GM19468 (cell line): ENCODE results near the gene SUSD5.

ENCODE experiments used
- ATAC-seq: cut with Tn5 transposase; IDR thresholded peaks from one replicate; pipeline ENCODE4 v1.9.1; 2021; ENCODE audit warnings: mild to moderate bottlenecking, moderate library complexity, moderate number of reproducible peaks; ENCODE audit not compliant: unreplicated experiment; ENCODE audit errors: extremely low read depth

SUSD5 gene

DNA sequence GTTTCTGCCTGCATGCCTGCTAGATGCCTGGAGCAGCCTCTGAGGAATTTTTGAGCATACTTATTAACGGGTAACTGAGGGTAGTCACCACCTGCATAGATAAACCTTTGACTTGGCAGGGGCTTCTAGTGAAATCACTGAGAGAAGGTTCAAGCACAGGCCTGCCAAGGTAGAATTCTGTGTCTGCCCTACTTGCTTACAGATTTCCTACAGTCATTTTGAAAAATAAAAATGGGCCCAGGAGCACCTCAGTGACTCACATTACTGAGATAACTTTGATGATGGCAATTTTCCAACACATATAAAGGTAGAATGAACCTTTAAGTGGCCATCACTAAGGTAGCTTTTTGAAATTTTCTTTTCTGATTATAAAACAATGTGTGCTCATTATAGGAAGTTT is 94.0 kb downstream of the SUSD5 start:
- no peak for ATAC-seq

DNA sequence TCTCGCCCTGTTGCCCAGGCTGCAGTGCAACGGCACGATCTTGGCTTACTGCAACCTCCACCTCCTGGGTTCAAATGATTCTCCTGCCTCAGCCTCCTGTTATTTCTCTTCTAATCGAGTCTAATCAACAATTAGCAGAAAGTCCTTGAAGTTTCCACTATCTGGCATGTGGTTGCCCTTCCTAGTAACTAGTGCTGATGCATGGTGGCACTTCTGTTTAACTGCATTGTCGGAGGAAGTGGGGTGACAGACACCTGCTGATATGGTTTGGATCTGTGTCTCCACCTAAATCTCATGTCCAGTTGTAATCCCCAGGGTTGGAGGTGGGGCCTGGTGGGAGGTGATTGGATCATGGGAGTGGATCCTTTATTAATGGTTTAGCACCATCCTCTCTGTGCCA is 95.6 kb downstream of the SUSD5 start:
- ATAC-seq, result no peak

DNA sequence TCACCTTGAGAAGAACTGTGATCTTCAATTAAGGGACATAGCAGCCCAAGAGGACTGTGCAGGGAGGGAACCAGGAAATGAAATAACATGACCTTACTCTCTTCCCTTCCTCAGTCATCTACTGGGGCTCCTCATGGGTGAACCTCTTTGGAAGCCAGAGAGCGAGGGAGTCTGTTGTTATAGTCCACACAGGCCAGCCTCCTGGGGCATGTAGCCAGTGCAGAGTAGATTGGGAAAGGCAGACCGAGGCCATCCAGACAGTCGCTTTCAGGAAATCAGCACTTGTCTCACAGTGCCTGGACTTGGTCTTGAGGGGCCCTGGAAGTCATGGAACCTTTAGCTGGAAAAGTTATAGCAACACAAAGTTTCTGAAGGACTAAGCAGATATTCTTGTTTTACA is 98.7 kb downstream of the SUSD5 start:
- ATAC-seq, result no peak

DNA sequence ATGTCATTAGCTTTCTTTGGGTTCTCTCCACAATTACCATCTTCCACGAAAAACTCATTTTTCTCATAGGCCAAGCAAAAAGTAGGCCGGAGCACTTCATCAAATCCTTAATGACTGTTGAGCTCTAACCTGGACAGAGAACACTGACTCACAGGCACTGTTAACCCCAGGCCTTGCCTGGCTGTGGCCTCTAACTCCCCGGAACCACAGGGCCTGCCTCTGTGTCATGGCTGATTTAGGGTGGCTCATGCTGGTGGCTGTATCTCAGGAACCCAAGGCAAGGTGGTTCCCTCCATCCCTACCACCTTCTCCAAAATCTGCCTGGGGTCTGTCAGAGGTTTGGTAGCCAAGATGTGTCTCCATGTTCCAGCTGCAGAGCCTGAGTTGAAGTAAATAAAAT is 101.1 kb downstream of the SUSD5 start:
- no peak for ATAC-seq

DNA sequence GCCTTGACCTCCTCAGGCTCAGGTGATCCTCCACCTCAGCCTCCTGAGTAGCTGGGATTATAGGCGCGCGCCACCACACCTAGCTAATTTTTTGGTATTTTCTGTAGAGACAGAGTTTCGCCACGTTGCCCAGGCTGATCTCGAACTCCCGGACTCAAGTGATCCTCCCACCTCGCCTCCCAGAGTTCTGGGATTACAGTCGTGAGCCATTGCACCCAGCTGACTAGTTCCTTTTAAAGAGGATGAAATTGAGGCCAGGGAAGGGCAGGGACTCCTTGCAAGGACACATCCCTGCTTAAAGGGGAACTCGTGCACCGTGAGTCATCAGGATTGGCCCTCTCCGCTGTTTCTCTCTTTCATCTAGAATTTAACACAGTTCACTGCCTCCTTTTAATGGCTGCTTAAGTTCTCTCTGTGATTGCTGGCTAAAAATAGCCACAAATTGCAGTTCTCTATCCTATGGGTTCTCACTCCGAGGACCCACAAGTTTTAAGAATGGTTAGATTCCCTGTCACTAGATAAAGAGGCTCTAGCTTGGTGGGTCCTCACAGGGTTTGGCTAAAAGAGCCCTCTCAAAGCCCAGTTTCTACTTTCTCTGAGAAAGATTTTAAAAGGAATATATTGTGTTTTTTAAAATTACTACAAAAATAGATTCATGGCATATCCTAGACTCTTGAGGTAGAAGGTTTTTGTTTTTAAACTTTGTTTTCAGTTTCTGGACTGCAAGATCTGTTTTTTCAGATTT is 103.4 kb downstream of the SUSD5 start:
- ATAC-seq, result no peak

DNA sequence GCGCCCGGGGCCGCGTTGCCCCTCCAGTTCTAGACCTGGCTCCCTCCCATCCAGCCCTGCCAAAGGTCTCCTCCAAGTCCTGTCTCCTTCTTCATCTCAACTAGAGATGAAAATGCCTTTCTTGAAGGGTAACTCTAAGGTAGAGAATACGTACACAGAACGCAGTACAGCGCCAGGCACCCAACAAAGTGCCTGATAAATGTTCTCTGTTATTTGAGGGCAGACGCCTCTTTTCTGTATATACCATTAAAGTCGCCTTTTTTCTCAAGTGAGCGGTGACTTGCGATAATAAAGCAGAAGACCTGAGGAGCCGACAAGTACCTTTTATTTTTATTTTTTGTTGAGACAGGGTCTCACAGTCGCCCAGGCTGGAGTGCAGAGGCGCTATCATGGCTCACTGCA is 104.0 kb downstream of the SUSD5 start:
- no peak for ATAC-seq

DNA sequence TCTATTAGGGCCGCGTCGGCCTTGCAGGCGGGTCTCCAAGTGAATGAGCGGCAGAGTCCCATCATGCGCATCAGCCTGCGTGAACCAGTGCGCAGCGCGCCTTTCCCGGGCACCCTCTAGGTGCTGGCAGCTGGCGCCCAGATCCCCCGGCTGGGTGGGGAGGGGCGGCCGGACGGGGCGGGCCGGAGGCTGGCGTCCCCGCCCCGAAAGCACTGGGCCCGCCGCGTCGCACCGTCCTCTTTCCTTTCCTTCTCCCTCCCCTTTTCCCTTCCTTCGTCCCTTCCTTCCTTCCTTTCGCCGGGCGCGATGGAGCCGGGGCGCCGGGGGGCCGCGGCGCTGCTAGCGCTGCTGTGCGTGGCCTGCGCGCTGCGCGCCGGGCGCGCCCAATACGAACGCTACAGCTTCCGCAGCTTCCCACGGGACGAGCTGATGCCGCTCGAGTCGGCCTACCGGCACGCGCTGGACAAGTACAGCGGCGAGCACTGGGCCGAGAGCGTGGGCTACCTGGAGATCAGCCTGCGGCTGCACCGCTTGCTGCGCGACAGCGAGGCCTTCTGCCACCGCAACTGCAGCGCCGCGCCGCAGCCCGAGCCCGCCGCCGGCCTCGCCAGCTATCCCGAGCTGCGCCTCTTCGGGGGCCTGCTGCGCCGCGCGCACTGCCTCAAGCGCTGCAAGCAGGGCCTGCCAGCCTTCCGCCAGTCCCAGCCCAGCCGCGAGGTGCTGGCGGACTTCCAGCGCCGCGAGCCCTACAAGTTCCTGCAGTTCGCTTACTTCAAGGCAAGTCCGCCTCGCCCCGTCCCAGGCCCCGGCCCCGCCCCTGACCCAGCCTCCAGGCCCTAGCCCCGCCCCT is 104.6 kb downstream of the SUSD5 start, which contains the start of gene CRTAP:
Gene CRTAP (plus strand): TSS at position 243 of the 850 bp plus-strand sequence. CDS start 64 bp downstream, at position 307.
- peak; percentile 69 for ATAC-seq

DNA sequence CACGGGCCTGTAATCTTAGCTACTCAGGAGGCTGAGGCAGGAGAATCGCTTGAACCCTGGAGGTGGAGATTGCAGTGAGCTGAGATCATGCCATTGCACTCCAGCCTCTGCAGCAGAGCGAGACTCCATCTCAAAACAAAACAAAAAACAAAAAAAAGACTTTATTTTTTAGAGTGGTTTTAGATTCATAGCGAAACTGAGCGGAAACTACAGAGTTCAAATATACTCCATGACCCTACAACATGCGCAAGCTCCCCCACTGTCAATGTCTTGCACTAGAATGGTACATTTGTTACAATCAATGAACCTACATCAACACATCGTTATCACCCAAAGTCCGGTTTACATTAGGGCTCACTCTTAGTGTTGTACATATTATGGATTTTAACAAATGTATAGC is 107.0 kb downstream of the SUSD5 start:
- ATAC-seq, result no peak

DNA sequence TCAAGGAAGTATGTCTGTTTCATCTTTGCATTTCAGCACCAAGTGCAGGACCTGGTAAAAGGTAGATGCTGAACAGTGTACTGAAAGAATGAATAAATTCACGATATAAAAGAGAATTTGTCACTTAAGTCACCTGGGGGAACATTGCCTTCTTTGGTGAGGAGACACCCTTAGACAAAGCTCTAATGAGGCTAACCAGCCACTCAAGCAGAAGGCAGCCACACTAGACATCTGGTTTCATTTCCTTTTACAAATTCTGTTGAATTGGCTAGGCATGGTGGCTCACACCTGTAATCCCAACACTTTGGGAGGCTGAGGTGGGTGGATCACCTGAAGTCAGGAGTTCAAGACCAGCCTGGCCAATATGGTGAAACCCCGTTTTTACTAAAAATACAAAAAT is 111.8 kb downstream of the SUSD5 start:
- peak; percentile 25 for ATAC-seq

DNA sequence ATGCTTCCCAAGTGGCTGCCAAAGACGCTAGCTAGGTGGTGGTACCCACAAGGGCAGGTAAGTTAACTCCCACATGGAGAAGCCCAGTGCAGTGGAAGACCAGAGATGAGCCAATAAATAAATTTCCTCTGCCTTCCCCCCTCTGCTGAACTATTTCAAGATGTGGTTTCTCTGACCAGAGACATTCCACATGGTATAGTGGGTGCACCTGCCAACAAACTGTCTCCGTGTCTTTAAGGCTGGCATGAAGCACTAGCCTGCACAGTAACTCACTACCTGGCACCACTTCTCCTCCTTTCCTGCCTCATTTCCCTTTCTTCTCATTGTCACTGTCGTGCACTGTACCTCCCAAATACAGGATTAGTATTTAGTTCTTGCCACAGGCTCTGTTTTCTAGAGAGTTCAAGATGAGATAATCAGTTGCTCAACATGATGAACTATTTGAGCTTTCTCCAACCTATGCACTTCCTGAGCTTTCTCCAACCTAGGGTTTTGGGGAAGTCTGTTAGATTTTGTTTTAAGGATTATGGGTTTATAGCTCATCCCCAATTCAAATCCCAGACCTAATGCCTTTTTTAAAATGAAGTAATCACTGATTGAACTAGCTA is 113.2 kb downstream of the SUSD5 start:
- ATAC-seq, result no peak

DNA sequence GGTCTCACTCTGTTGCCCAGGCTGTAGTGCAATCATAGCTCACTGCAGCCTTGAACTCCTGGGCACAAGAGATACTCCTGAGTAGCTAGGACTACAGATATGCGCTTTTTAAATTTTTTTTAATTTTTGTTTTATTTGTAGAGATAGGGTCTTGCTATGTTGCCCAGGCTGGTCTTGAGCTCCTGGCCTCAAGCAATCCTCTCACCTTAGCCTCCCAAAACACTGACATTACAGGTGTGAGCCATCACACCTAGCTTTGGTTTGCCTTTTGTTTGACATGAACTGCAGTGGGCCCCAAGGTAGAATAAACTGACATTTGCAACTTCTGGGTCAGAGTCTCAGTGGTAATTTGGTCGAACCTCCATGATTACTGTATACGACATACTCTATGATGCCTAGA is 113.8 kb downstream of the SUSD5 start:
- no peak for ATAC-seq

DNA sequence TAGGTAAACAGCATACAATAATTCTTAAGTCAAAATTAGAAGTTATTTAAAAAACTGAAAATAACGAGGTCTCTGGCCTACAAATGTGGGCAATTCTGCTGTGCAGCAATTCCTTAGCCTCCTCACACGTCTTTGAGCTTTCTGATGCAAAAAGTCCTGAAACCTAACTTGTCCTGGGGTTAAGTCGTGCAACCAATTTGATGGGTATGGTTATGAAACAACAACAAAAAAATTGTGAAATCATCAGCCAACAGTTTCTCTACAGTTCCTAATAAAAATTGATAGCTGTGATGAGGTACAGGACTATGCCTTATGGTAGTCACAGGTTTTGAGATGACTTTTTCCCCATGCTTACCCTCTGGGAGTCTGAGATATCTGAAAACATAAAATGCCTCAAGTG is 115.1 kb downstream of the SUSD5 start:
- no peak for ATAC-seq

DNA sequence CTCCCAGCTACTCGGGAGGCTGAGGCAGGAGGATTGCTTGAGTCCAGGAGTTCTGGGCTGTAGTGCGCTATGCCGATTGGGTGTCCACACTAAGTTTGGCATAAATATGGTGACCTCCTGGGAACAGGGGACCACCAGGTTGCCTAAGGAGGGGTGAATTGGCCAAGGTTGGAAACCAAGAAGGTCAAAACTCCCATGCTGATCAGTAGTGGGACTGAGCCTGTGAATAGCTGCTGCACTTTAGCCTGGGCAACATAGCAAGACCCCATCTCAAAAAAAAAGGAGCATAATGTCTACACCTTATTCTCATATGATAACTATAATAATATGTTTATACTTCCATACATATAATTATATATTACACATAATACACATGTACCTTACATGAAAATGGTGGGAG is 115.6 kb downstream of the SUSD5 start:
- no peak for ATAC-seq

DNA sequence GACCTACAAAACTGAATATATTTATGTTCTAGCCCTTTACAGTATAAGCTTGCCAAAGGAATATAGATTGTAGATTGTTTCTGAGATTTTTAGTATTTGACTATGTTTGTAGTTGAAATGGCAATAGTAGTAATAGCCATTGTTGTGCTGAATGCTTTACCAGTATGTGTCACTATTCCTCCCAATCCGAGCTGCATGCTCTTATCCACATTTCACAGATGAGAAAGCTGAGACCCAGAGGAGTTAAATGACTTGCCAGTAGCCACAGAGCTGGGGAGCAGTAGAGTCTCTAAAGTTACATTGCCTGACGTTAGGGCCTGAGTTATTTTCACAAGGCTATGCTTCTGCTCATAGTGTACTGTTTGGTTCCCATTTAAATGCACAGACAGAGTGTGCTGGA is 118.4 kb downstream of the SUSD5 start:
- no peak for ATAC-seq
